Effector memory CD8-positive, alpha-beta T cell (primary cell): ENCODE results near the gene KDM4B.

ENCODE experiments used
- ATAC-seq: fragments of 150-1000 bp; cut with Tn5 transposase; replicated peaks from 2 replicates; pipeline ENCODE4 v1.10.0; 2021; ENCODE audit warnings: mild to moderate bottlenecking, moderate library complexity
- DNase-seq, 3 experiments: peaks; one replicate each; pipeline ENCODE4 v3.0.0; 2021
- H3K27ac Mint-ChIP-seq, 2 donors: one replicate each; pipeline ENCODE4 v1.8.0; 2022; ENCODE audit warnings: mild to moderate bottlenecking in 2 of 2, mixed read lengths in 2 of 2, moderate library complexity in 2 of 2
- H3K27me3 Mint-ChIP-seq, 2 donors: one replicate each; pipeline ENCODE4 v1.8.0; 2022; ENCODE audit warnings: mixed read lengths in 2 of 2
- H3K36me3 Mint-ChIP-seq: one replicate; pipeline ENCODE4 v1.8.0; 2022; ENCODE audit warnings: mild to moderate bottlenecking, moderate library complexity, mixed read lengths; ENCODE audit not compliant: insufficient read depth
- H3K4me1 Mint-ChIP-seq, 2 donors: one replicate each; pipeline ENCODE4 v1.8.0; 2022; ENCODE audit warnings: low read depth in 2 of 2, mixed read lengths in 2 of 2
- H3K4me3 Mint-ChIP-seq, 2 donors: one replicate each; pipeline ENCODE4 v1.8.0; 2022; ENCODE audit warnings: mild to moderate bottlenecking in 2 of 2, mixed read lengths in 2 of 2, moderate library complexity in 2 of 2
- H3K9me3 Mint-ChIP-seq, 2 donors: one replicate each; pipeline ENCODE4 v1.8.0; 2022; ENCODE audit warnings: mixed read lengths in 2 of 2

KDM4B gene

DNA sequence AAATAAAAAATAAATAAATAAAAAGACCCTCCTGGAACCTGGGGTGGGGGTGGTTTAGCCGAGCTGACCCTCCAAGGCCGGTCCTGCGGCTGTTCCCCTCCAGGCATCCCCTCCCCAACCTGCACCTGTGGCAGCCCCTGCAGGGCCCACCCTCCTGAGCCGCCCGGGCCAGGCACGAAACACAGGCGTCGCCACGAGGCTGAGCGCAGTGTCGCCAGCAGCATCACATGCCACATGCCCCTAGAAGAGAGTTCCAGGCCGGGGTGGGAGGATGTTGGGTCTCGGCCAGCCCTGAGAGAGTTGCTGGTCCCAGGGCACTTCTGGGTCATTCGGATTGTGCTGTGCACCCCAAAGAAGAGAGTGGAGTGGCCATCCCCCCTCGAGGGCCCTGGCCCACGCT lies 82.0 kb downstream of the KDM4B start:
- no peaks in the 10 kb centered on the region for H3K27me3 Mint-ChIP-seq
- H3K4me3 Mint-ChIP-seq = no peak overlapping the region
- H3K27ac Mint-ChIP-seq = peak overlapping the region in 1 of 2 donors; percentile 46
- ATAC-seq = no peak
- peaks cover 0 to 6% of the 10 kb centered on the region in 2 donors for H3K4me1 Mint-ChIP-seq
- H3K9me3 Mint-ChIP-seq = no peaks in the 10 kb centered on the region
- peaks cover 14% of the 10 kb centered on the region for H3K36me3 Mint-ChIP-seq
- DNase-seq = no peak

DNA sequence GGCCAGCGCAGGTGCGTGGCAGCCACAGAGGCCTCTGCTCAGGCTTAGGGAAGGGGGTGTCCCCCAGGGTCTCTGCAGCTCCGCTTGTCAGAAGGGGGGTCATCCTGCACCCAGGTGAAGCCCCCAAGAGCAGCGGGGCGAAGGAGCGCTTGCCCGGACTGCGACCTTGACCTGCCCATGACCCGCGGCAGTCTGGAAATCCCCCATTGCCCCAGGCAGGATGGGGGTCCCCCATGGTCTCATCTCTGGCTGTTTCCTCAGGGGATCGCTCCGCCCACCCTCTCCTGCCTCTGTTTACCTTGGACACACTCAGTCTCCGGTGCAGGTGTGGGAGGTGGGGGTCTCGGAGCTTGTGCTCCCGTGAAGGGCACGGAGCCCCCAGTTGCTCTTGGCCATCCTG lies 82.7 kb downstream of the KDM4B start:
- H3K36me3 Mint-ChIP-seq = peaks cover 14% of the 10 kb centered on the region
- ATAC-seq = no peak
- H3K9me3 Mint-ChIP-seq = no peaks in the 10 kb centered on the region
- H3K27ac Mint-ChIP-seq = no peak overlapping the region
- DNase-seq = no peak
- H3K4me1 Mint-ChIP-seq = peaks cover 0 to 6% of the 10 kb centered on the region in 2 donors
- H3K27me3 Mint-ChIP-seq = no peaks in the 10 kb centered on the region
- H3K4me3 Mint-ChIP-seq = no peak overlapping the region

DNA sequence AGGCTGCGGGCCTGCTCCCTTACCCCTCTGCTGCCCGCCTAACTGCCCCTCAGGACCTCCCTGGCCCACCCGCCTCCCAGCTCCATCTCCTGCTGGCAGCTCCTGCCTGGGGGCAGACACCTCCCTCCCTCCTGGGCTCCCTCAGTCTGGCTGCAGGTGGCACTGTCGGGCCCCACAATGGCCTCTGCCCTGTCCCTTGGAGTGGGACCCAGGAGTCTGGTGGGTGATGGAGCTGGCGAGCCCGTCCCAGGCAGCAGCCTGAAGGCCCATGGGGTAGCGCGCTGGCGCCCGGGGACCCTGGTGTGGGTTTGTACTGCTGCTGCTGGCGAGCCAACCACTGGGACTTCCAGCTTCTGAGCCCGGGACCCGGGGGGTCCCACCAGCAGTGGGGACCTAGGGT lies 83.6 kb downstream of the KDM4B start:
- peaks cover 13% of the 10 kb centered on the region for H3K36me3 Mint-ChIP-seq
- no peak for ATAC-seq
- H3K4me1 Mint-ChIP-seq = peaks cover 0 to 6% of the 10 kb centered on the region in 2 donors
- DNase-seq = no peak
- no peak overlapping the region for H3K27ac Mint-ChIP-seq
- H3K9me3 Mint-ChIP-seq = no peaks in the 10 kb centered on the region
- no peak overlapping the region for H3K4me3 Mint-ChIP-seq
- no peaks in the 10 kb centered on the region for H3K27me3 Mint-ChIP-seq

DNA sequence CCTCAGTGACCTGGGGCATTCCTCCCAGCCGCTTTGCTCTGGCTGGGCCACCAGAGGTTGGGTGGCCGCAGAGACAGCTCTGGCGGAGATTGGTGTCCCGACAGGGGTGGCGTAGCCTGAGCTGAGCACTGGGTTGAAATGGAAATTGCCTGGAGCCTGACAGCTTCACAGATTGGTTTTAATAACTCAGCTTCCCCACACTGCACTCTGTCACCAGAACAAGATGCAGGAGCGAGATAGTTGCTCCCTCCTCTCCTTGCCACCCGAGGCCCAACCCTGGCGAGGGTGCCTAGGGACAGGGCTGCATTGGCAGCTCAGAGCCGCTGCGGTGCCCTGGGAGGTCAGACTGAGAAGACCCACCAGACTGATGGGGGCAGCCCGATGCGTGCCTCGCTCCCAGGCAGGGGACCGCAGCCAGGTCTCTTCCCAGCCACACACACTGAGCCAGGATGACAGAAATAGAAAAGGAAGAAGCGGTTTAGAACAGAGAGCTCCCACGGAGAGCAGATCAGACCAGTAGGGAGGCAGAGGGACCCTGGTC lies 84.1 kb downstream of the KDM4B start:
- Mint-ChIP-seq H3K4me1 (peaks cover 0 to 6% of the 10 kb centered on the region in 2 donors), H3K27ac (no peak overlapping the region), H3K27me3 (no peaks in the 10 kb centered on the region), H3K4me3 (no peak overlapping the region), H3K36me3 (peaks cover 14% of the 10 kb centered on the region), H3K9me3 (no peaks in the 10 kb centered on the region)
- ATAC-seq (no peak), DNase-seq (no peak)

DNA sequence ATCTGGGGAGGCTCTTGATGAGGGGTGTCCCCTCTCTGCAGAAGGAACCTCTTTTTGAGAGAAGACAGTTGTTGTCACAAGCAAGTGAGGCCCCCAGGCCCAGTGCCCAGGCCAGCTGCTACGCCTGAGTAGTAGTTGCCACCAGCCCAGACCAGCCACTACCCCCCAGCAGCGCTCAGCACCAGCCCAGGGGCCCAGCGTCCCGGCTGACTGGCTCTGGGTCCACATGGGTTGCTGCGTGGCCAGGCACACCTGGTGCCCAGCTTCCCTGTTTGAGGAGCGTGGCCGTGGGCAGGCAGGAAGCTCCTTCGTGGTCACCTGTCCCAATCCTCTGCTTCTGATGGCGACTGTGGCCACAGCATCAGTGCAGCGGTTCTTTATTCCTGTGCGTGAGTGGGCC lies 84.7 kb downstream of the KDM4B start:
- Mint-ChIP-seq H3K4me3 (no peak overlapping the region), H3K9me3 (no peaks in the 10 kb centered on the region), H3K4me1 (peaks cover 0 to 2% of the 10 kb centered on the region in 2 donors), H3K36me3 (peaks cover 8% of the 10 kb centered on the region), H3K27me3 (no peaks in the 10 kb centered on the region), H3K27ac (peak overlapping the region in 1 of 2 donors; percentile 25)
- ATAC-seq (no peak), DNase-seq (no peak)

DNA sequence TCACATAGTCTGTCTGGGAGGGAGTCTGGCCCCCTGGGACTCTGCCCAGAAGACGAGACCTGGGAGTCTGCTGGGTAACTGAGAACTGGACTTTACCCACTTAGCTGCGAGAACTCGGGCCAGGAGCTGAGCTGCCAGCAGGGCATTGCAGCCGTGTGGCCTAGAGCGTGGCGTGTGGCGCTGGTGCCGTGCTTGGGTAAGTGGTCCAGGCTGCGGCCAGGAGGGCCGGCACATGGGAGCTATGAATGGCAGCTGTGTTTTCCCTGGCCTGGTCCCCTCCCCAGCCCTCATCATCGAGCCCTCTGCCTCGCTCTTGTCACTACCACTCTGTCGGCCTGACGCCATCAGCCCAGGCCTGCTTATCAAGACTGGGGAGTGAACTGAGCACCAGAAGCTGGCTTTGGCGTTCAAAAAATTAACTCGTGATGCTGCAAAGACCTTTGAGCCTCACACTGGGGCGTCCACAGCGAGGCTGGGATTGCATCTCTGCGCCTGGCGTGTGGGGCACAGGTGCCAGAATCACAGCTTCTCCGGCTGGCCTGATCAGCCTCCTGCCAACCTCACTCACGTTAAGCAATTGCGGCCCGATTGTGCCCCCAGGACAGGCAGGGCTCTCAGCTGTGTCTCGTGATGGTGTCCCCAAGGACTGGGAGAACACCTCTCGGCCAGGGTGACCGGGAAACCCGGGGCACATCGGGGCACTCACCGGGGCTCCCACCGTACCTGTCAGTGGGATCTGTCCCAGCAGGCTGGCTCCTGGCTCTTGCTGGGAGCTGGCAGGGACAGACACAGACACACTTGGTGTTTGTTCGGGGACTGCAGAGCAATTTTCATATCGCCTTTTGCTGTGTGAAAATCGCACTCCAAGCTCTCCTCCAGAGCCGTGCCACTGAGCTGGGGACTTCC lies 85.9 kb downstream of the KDM4B start:
- H3K9me3 Mint-ChIP-seq = no peaks in the 10 kb centered on the region
- H3K27me3 Mint-ChIP-seq = no peaks in the 10 kb centered on the region
- peaks cover 8% of the 10 kb centered on the region for H3K36me3 Mint-ChIP-seq
- no peak overlapping the region for H3K4me3 Mint-ChIP-seq
- peaks cover 0 to 2% of the 10 kb centered on the region in 2 donors for H3K4me1 Mint-ChIP-seq
- DNase-seq (no peak), ATAC-seq (no peak)
- H3K27ac Mint-ChIP-seq = no peak overlapping the region

DNA sequence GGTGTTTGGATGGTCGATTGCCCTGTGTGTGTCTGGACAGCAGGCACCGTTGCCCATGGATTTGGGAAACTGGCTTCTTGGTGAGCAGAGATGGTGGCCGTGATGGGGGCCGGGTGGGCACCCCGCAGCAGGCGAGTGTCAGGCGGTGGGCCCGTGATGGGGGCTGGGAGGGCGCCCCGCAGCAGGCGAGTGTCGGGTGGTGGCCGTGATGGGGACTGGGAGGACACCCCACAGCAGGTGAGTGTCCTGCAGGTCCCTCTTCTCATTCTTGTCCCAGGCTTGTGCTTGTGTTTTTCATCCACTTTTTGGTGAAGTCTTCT lies 86.5 kb downstream of the KDM4B start:
- H3K27ac Mint-ChIP-seq = no peak overlapping the region
- H3K27me3 Mint-ChIP-seq = no peaks in the 10 kb centered on the region
- peaks cover 8% of the 10 kb centered on the region for H3K36me3 Mint-ChIP-seq
- no peaks in the 10 kb centered on the region for H3K9me3 Mint-ChIP-seq
- ATAC-seq (no peak), DNase-seq (no peak)
- peaks cover 0 to 2% of the 10 kb centered on the region in 2 donors for H3K4me1 Mint-ChIP-seq
- no peak overlapping the region for H3K4me3 Mint-ChIP-seq

DNA sequence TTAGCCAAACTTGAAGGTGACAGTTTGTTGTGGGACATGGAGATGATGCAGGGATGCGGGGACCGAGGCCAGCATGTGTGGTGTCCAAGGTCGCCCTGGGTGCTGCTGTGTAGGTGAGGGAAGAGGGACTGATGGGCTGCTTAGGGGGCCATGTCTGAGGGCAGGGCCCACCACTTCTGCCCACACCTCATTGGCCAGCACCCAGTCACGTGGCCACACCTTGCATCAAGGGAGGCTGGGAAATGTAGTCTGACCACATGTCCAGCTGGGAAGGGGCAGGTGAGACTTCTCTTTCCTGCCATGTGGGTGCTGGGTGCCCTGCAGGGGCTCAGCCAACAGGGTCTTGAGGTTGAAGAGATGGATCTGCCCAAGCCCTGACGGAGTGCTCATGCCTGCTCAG lies 88.9 kb downstream of the KDM4B start:
- no peak overlapping the region for H3K4me3 Mint-ChIP-seq
- DNase-seq (no peak), ATAC-seq (no peak)
- H3K9me3 Mint-ChIP-seq = peaks cover 0 to under 1% of the 10 kb centered on the region in 2 donors
- peaks cover 15% of the 10 kb centered on the region for H3K36me3 Mint-ChIP-seq
- peak overlapping the region; percentile 49 to 51 for H3K27ac Mint-ChIP-seq
- H3K27me3 Mint-ChIP-seq = no peaks in the 10 kb centered on the region
- peaks cover 0 to 2% of the 10 kb centered on the region in 2 donors for H3K4me1 Mint-ChIP-seq

DNA sequence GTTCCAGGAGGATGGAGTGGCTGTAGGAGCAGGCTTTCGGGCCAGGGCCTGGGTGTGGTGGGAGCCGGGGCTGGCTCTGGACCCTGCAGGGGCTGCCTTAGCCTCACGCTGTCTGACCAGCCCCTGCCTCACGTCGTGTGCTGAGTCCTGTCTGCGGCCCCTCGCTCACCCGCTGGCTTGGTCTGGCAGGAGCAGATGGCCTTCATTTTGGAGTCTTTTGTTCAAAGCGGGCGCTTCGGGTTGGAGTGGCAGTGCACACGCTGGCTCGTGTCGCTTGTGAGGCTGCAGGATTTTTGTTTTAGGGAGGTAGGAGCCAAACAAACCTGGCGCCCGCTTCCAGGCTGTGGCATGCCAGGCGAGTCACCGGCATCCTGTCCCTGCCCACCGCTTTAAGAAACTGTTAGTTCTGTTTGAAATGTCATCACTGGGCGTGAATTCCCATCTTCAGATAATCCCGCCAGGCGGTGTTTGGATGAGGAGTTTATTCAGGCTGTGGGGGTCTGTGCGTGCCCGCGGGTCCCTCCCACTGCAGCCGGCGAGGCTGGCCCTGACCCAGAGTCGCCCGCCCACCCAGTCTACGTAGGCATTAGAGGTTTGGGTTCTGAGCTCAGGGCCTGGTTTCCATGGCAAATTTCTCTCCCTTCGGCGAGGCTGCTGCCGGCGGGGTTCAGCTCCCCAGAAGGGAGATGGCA lies 89.8 kb downstream of the KDM4B start:
- H3K36me3 Mint-ChIP-seq = peaks cover 15% of the 10 kb centered on the region
- H3K27me3 Mint-ChIP-seq = no peaks in the 10 kb centered on the region
- ATAC-seq (no peak), DNase-seq (no peak)
- no peak overlapping the region for H3K27ac Mint-ChIP-seq
- no peaks in the 10 kb centered on the region for H3K4me1 Mint-ChIP-seq
- no peak overlapping the region for H3K4me3 Mint-ChIP-seq
- H3K9me3 Mint-ChIP-seq = peaks cover 0 to 1% of the 10 kb centered on the region in 2 donors

DNA sequence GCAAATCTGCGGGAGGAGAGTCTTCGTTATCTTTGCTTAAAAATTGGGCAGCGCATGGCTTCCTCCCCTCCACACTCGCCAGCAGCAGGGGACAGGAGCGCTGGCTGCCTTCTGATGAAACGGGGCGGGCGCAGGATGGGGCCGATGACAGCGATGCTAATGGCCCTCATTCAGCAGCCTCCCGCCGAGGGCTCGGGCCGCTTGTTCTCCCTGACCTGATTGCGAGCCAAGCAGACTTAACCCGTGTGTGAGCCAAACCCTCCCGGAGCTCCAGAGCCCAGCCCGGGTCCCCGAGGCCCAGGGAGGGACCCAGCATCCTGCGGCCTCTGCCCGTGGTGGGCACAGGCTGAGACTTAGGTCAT lies 90.3 kb downstream of the KDM4B start:
- peaks cover 14% of the 10 kb centered on the region for H3K36me3 Mint-ChIP-seq
- DNase-seq (no peak), ATAC-seq (no peak)
- peaks cover 0 to 1% of the 10 kb centered on the region in 2 donors for H3K9me3 Mint-ChIP-seq
- no peak overlapping the region for H3K27ac Mint-ChIP-seq
- H3K4me3 Mint-ChIP-seq = no peak overlapping the region
- H3K4me1 Mint-ChIP-seq = peaks cover 0 to 2% of the 10 kb centered on the region in 2 donors
- no peaks in the 10 kb centered on the region for H3K27me3 Mint-ChIP-seq

DNA sequence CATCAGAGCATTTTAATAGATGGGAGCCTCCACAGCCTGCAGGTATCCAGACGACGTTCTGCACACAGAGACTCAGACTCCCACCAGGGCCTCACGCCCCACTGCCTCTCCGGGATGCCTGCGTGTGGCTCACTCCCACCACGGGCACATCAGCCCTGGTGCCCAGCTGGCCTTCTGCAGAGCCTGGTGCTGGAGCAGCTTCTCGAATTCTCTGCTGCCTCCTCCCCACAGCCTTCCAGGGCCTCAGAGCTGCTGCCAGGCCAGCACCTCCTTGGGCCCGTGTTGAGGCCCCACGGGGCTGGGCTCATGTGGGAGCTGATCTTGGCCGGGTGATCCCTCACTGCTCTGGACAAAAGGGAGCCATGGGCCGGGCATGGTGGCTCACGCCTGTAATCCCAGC lies 90.9 kb downstream of the KDM4B start:
- Mint-ChIP-seq H3K4me1 (peaks cover 0 to 2% of the 10 kb centered on the region in 2 donors), H3K9me3 (peaks cover 0 to 1% of the 10 kb centered on the region in 2 donors), H3K27ac (no peak overlapping the region), H3K4me3 (no peak overlapping the region), H3K36me3 (peaks cover 10% of the 10 kb centered on the region), H3K27me3 (no peaks in the 10 kb centered on the region)
- DNase-seq (no peak), ATAC-seq (no peak)

DNA sequence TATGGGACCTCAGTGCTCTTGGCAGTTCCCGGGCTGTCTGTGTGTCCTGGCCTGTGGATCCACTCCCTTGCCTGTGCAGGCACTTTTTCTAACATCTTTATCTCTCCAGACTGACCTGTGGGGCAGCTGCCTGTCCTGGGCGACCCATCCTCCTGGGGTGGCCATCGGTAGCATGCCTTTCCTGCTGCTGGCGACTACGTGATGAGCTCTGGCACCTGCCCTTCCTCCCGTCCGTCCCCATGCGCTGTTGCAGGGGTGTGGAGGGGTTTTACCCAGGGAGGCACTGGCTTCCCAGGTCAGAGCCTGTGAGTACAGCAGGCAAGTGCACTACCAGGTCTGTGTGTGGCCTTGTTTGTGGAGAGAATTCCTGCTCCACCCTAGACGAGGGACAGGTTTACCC lies 93.3 kb downstream of the KDM4B start:
- Mint-ChIP-seq H3K36me3 (peaks cover 15% of the 10 kb centered on the region), H3K9me3 (peaks cover 0 to 1% of the 10 kb centered on the region in 2 donors), H3K4me3 (no peak overlapping the region), H3K27ac (peak overlapping the region in 1 of 2 donors; percentile 89), H3K4me1 (peaks cover 2 to 3% of the 10 kb centered on the region in 2 donors), H3K27me3 (no peaks in the 10 kb centered on the region)
- no peak for DNase-seq
- ATAC-seq = no peak

DNA sequence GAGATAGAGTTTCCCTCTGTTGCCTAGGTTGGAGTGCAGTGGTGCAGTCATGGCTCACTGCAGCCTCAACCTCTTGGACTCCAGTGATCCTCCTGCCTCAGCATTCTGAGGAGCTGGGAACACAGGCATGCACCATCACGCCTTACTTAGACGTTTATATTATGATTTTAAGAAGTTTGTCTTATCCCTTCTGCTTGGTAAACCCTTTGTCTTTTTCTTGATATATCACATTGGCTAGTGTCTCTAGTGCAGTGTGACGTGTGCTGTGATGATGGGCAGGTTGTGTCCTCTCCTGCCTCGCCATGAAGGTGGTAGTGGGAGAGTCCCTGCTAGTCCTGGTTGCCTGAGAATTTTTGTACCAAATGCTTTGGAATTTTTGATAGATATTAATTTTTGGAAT lies 93.9 kb downstream of the KDM4B start:
- Mint-ChIP-seq H3K36me3 (peaks cover 11% of the 10 kb centered on the region), H3K9me3 (peaks cover 0 to 1% of the 10 kb centered on the region in 2 donors), H3K27me3 (no peaks in the 10 kb centered on the region), H3K4me1 (peaks cover 2 to 3% of the 10 kb centered on the region in 2 donors), H3K4me3 (no peak overlapping the region), H3K27ac (no peak overlapping the region)
- DNase-seq (no peak), ATAC-seq (no peak)
